CD4-positive, alpha-beta T cell treated with Interferon alpha-2 for 1 hour (primary cell): ENCODE data around the gene ELMO1.

Source experiments
- DNase-seq, 2 donors: peaks; one replicate each; pipeline ENCODE4 v3.0.0-alpha.2; 2020 to 2022

ELMO1 gene

DNA sequence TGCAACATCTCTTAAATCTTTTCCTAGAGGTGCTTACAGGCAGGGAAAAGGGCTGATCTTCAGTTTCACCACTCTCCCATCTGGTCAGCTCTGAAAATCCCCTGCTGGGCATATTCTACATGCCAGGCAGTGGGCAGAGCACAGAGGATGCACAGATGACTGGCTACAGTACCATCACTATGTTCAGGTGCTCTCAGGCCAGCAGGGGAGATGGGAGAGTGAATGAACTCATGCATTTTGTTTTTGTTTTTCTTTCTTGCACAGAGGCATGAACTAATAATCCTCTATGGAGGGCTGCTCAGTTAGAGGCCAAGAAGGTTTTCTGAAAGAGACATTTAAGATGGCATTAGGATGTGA is 19.3 kb downstream of the ELMO1 start:
- DNase-seq, result no peak

DNA sequence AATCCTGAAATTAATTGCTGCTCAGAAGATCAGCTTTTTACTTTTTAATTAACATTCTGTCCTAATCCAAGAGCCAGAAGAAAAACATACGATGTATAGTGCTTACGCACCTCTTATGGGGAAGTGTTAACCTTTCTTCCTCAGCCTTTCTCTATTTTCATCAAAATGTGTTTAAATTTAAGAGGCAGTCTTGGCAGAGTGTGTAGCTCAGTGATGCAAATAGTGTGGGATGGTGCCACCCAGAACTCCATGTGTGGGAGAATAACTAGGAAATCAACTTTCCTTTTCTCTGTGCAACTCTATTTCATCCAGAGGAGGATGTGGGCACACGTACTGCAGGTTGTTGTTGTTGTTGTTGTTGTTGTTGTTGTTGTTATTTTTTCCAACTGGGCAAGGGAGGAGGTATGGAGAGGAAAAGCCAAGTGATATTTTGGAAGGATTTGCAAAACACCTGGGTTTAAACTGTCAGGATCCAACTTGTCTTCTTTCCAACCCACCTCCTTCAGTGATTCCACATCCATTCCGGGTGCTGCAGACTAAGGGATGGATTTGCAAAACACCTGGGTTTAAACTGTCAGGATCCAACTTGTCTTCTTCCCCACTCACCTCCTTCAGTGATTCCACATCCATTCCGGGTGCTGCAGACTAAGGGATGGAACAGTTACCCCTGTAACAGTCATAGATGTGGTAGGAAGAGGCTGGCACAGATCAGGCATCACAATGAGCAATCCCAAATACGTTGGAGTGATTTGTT is 19.8 kb downstream of the ELMO1 start:
- DNase-seq, result no peak

DNA sequence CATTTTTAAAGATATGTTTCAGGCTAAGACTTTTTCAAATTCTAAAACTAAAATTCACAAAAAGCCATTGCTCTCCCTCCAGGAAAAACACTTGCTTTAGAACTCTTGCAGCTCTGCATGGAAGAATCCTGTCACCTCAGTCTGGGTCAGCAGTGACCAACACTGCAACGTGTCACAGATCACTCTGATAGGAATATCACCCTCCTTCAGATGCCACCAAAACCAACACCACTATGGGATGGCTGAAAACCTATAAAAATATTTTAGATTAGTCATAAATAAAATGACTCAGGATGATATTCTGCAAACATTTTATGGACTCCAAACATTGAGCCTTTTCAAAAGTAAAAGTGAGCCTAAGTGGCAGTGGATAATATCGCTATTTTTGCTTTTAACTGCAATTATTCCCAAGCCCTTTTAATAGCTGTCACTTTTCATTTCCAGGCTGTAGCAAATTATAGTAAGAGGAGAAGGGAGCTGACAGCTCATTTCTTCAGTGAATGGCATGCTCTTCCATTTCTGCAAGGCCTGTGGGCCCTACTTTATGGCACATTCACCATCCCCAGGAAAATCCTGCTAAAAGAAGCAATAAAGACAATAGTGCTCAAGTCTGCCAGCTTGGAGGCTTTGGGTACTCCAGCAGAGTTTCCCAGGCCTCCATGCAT is 21.3 kb downstream of the ELMO1 start:
- no peak for DNase-seq

DNA sequence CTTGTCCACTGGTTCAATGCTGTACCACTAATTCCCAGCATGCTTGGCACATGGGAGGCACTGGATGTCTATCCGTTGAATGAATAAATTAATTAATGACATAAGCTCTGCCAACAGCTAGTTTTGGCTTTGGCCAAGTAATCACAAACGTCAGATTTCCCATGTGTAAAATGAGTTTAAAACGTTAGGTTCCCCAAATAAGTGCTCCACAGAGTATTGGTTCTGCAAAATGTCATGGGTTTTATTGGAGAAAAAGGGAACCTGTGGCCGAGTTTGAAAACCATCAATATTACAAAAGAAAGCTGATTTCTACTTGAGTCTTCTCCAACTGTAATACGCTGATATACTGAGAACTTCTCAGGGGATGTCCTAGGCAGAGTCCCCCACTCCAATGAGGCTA is 23.2 kb downstream of the ELMO1 start:
- DNase-seq, result no peak

DNA sequence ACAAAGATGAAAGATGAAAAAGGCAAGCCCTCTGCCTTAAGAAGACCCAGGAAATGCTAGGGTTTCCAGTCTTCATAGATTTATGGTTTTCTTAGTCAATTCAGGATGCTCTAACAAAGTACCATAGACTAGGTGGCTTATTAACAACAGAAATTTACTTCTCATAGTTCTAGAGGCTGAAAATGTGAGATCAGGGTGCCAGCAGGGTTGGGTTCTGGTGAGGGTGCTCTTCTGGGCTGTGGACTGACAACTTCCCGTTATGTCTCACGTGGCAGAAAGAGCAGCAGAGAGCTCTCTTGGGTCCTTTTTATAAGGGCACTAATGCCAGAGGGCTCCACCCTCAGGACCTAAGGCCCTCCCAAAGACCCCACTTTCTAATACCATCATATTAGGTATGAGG is 23.7 kb downstream of the ELMO1 start:
- DNase-seq, result no peak

DNA sequence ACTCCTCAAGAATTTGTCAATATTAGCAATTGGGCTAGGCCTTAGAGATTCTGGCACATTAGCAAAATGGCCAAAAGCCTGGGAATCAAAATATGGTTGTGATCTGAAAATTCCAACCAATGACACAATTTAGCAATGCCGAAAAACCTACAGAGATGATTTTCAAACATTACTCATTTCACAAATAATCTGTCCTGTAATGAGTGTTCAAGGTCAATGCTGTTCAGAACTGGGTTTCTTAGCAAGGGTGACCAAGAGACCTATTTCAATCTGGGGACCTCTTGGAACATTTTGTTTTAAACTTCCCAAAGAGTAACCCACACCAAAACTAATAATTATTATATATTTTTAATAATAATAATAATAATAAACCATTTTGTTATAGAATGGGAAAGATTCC is 24.1 kb downstream of the ELMO1 start:
- no peak for DNase-seq

DNA sequence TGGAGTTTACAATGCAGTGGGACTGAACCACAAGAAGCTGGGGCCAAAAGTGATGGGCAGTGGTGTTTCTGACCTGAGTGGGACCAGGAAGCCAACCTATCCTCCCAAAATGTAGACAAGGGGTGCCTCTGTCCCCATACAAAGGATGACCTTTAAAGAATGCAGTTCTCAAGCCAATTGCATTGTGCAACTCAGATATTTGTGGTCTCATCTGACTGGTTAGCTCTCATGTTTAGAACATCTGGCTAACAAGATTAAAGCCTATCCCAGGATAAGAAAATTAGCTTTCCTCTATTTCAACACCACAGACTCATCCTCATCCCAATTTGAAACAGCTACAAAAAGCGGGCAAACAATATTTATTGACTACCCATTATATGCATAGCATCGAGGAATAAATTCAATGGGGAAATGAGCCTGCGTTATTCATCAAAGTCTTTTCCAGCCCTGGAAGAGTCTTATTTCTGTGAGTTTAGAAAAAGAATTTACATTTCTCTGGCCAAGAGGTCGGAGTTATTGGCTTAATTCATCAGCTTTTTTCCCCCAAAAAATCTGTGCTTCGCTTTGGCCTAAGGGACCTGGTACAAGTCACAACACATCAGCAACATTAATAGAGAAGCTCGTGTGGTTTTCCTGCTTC is 26.7 kb downstream of the ELMO1 start:
- DNase-seq, result no peak

DNA sequence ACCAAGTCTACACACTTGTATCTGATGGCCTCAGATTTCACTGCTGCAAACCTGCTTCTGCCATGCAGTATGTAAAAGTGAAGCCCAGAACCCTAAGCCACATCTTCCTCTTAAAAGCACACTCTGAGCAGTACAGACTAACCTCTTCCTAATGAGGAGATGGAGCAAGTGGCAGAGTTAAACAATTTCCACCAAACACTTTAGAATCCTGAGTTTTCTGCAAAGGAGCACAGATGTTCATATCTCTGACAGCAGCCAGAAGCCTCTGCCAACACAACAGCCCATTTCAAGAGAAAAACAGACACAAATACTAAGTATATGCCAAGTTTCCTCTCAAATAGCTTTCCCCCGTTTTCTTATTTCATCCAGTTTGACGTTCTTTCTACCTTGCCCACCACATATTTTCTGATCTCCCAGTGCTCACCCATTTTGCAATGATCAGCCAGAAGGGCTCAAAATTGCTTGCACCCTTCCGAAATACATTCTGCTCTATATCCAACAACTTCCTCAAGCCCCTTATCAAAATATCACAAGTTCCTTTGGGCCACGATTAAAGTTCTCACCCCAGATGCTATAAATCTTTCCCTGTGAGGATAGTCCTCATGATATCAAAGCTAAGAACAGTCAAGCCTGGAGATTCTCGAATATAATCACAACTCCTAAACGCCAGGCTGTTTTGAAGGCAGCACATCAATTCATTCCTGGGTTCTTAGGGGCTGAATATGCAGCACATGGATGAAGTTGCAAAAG is 27.5 kb downstream of the ELMO1 start:
- DNase-seq, result no peak

DNA sequence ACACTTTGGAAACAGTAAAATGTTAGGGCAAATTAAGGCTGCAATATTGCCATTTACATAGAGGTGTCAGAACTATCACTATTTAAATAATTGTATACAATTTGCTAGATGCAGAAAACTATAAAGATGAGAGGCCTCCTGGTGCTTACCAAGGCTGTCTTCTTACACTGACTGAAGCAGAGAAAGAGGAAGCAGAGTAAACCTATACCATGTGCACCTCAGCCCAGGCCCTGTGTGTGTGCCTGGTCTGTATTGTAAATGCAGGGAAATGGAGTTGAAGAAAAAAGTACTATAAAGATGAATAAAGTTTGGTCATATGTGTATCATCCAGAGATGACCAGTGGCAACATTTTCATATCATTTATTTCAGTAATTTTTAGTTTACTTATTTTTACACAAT is 29.2 kb downstream of the ELMO1 start:
- DNase-seq, result no peak

DNA sequence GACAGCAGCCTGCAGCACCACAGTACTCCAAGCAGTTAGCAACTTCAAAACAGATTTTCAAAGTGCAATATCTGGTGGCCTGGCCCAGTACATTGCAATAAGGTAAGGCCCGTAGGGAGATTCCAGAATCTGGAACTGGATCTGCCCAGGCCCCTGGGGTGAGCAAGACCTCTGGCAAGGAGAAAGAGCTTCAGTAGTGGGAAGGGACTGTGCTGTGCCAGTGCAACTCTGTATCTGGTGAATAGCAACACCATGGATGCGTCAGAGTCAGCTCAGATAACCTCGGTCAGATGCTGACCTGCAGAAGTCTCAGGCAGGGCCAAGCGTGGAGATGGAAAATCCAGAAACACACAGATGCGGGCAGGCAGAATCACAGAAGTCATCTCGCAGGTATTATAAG is 30.3 kb downstream of the ELMO1 start:
- no peak for DNase-seq

DNA sequence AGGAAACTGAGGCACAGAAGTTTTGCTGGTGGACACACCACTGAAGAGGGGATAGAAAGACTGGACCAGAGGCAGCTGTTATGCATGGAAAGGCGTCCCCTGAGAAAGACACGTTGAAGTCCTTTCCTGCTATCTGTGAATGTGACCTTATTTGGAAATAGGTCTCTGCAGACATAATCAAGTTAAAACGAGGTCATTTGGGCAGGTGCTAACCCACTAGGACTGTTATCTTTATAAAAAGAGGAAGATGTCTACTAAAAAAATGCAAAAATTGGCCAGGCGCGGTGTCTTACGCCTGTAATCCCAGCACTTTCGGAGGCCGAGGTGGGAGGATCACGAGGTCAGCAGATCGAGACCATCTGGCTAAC is 31.6 kb downstream of the ELMO1 start:
- no peak for DNase-seq

DNA sequence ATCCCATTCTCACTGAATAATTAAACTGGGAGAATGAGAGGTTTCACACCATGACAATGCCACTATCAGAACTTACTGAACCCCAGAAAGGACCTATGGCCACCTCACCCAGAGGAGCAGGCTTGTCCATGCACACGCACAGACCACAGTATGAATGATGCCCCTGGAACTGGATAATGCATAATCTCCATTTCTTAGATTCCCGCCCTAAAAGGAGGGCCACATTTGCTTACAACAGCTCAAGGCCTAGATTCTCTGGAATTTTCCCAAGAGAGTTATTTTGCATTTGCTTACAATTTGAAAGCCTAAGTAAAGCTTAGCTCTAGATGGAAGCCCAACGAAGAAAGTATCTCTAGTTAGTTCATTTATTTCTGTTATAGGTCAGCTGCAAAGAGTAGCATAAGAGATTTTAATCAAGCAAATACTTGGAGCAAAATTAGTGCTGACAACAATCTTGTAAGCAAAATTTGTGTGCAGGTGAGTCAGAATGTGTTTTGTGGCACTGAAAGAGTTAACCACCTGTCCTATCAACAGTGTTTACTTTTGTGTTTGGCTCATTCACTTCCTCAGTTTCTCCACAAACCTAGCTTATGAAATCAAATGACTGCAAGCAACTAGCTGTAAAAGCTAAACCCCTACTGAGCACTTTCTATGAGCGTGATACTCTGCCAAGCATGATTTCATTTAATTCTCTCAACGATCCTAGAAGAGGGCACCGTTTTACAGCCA is 32.1 kb downstream of the ELMO1 start:
- no peak for DNase-seq

DNA sequence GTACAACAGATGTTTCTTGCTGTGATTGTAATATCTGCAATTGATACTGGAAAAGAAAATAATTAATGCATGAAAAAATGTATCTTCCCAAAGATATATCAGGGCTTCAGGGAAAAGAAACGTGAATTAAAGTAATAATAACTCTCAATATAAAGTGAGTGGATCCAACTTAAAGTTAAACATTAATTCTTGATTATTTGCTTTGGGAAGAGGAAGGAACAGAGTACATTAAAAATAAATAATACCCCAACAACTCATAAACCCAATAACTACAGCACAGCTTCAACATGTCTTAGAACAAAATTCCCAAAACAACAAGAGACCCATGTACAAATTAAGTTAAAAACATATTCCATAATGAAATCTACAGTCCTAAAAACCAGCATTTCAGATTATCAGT is 33.0 kb downstream of the ELMO1 start:
- DNase-seq, result no peak

DNA sequence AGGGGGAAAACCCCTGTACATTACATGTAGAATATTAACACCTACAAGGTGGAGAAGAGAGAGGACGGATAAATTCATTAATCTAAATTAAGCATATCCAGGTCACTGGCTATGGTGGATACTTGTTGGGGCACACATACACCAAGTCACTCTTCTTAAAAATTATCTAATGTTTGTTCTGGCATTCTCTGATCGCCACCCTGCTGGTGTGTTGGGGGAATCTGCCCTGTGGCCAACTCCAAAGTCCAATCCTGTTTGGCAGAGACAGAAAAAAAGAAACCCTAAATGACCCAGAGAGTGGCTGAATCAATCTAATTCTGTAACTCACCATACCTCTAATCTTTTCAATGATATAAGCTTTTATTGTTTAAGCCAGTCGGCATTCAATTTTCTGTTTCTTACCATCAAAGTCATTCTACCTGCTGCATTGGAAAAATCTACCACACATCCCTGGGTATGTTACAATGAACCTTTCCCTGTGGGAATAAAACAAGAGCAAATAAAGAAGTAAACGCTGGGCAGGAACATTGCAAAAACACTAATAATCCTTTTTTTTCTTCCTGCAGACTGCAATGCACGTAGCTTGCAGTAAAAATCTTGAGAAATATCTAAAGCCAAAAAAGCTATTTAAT is 34.2 kb downstream of the ELMO1 start:
- no peak for DNase-seq

DNA sequence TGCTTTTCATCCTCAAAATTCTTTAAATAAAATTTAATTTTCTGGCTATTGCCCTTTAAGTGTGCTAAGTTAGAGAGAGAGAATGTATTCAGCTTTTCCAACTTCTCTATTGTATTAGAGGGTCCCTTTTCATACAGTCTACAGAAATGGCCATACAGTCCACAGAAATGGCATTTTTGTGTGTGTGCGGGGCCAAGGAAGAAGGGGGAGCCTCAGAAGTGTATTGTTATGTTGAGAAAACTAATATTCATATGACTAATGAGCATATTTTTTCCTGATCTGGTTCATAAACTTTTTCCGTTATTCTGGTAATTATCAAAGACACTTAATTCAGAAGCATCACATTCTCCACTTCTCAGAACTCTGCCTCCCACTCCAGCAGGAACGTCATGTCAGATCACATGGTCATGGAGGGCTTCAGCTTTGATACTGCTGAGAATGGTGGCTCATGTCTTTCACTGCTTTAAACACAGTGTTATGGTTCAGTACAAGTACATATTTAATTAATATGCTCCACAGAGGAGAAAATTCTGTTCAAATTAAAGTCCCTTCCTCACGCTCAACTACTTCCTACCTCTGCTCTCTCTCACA is 37.1 kb downstream of the ELMO1 start:
- peak in 1 of 2 donors; percentile 23 for DNase-seq

DNA sequence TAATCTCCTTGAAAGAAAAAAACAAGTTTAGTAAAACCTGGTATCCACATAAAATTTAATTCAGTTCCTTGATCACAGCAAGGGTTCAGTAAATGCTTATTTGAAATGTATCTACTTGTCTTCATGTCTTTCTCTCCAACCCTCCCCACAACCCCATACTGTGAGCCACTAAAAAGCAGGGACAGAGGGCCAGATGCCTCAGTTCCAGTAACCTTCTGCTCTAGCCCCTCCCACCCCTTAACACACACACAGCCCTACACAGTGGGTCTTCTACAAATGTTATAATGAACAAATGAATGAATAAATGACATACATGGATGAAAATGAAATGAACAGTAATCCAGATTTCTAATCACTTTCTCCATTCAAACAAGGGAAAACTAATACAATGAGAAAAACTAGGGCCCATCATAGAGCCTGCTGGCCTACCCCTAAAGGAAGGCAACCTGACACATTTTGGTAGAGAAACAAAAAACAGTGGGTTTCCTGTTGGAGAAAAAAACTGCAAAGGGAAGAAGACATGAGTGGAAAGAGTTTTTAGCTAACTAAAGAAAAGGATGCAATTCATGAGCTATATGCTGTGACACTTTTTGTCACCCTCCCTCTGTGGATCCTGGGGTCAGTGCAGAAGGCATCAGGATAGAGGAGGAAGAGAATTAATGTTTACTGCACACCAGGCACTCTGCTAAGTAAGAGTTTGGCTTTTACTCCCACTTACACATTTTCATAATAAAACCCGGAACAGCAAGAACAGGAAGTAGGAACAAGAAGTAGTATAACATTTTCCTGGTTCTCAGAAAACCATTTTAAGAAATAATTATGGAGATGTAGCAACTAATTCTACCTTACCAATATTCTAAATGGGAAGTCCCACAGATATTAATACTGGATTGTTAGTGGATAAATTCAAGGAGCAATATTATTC is 38.1 kb downstream of the ELMO1 start:
- peak in 1 of 2 donors; percentile 17 for DNase-seq

DNA sequence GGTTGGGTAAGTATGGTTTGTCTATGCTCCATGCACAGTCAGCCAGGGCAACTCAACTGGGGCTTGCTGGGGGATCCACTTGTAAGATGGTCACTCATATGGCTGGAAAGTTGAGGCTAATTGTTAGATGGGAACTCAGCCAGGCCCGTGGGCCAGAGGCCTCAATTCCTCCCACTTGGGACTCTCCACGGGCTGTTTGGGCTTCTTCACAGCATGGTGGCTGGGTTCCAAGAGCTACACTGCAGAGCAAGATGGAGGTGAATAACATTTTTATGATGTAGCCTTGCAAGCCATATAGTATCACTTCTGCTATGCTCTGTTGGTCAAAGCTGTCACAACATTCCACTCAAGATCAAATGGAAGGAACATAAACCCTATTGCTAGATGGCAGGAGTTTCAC is 39.2 kb downstream of the ELMO1 start:
- DNase-seq, result no peak

DNA sequence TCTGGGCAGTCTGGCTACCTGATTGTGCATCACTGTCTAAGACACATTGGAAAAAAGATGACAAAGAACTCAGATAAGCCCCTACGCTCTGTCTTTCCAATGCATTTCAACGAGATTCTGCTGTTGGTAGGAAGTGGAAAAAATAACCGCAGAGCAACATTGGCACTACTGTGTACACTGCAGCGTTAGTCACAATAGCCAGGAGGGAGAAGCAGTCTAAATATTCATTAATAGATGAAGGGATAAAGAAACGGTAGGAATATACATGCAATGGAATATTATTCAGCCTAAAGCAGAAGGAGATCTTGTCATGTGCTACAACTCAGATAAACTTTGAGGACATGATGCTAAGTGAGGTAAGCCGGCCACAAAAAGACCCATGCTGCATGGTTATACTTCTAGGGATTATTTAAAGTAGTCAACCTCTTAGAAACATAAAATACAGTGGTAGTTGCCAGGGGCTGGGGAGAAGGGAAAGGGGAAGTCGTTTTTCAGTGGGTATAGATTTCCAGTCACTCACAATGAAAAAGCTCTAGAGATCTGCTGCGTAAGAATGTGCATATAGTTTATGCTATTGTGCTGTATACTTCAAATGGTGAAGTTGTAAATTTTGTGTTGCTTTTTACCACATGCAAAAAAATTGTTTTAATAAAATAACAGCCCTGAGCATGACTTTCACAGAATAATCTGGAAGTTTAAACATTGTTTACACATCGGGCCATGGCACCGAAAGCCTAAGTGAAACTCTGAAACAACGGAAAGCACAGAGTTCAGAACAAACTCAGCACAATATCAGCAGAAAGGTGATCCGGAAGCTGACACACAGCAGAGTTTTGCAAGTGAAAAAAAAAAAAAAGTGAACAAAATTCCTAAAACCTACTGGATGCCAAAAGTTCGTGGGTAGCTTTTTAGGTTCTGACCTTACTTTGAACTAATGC is 40.1 kb downstream of the ELMO1 start:
- DNase-seq, result peak in 1 of 2 donors; percentile 28

DNA sequence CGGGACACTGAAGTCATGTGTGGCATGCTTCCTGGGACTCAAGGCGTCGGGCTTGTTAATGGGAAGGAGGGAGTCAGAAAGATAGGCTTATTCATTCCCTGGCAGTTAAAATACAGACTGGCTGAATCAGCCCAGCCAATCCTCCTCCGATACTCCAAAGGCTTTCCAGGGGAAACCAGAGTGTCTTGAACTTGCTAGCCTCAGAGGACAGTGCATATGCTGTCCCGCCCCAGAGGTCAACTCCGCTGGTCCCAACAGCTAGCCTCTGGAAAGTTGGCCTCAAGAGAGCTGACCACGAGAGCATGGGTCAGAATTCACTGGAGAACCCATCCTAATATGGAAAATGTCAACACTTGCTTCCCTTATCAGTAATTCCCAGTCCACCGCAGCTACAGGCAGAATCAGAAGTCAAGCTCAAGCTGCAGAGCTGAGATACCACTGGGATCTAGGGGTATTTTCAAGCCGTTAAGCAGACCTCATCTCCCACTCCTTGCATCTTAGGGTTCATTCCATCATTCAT is 43.0 kb downstream of the ELMO1 start:
- no peak for DNase-seq

DNA sequence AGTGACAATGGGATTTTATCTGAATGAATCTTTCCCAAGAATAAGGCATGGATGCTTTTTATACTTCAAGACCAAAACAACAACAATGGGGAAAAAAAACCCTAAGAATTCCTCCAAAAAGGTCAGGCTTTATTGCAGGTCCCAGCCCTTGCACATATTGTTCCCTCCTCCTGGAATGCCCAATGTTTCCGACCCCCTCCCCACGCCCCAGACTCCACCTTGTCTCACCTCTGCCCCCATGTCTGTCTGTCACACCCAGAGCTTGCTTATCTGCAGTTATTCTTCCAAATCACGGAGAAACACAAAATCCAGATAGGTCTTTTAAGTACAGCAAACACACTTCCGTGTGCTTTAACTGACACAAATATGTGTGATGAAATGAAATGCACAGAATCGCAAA is 43.5 kb downstream of the ELMO1 start:
- no peak for DNase-seq
